OCI-LY7 (cell line): ENCODE measurements around the gene NR2E1.

Source experiments
- CTCF ChIP-seq: fragments of 200-600 bp; sonication (generic); conservative IDR thresholded peaks from 2 replicates; pipeline ENCODE4 v1.5.1; 2014; ENCODE audit warnings: mild to moderate bottlenecking, antibody characterized with exemption, low read length, moderate library complexity, mixed read lengths
- EZH2phosphoT487 ChIP-seq: fragments of 200-600 bp; sonication (generic); IDR thresholded peaks from 2 replicates; pipeline ENCODE4 v1.6.1; 2018; ENCODE audit warnings: low read depth, borderline replicate concordance, mild to moderate bottlenecking, mixed run types, antibody characterized with exemption, low read length, moderate library complexity, mixed read lengths

- TF ChIP-seq CTCF (no peak), EZH2phosphoT487 (no peak)
These were observed 20.4 kb downstream of the NR2E1 start for GRCh38 chr6:108186226-108186625.
